Stimulated activated CD4-positive, alpha-beta T cell treated with anti-CD3 and anti-CD28 coated beads, Interleukin-12 subunit alpha, Interleukin-12 subunit beta, amount 100 ng/mL, for 4 hours (primary cell): Measurements from ENCODE around the gene NRG4.
"Not testable (repeated sequence)": the region's sequence is repeated elsewhere in the genome, so short reads cannot be mapped to it uniquely, and the experiment has no call there.

Experiments used
- DNase-seq: peaks from one replicate; pipeline ENCODE4 v3.0.0-alpha.2; 2020

The NRG4 gene

DNA sequence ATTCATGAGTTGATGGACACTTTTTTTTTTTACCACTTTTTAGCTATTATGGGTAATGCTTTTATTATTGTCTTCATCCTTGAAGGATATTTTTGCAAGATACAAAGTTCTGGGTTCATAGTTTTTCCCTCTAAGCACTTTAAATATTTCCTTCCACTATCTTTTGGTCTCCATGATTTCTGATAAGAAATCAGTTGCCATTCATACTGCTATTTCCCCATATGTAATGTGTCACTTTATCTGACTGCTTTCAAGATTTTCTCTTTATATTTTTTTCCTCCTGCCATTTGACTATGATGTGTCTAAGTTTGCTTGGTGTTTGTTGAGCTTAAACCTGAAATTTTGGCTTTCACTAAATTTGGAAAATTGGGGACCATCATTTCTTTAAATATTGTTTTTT lies 19.3 kb downstream of the NRG4 start:
- DNase-seq = no peak

DNA sequence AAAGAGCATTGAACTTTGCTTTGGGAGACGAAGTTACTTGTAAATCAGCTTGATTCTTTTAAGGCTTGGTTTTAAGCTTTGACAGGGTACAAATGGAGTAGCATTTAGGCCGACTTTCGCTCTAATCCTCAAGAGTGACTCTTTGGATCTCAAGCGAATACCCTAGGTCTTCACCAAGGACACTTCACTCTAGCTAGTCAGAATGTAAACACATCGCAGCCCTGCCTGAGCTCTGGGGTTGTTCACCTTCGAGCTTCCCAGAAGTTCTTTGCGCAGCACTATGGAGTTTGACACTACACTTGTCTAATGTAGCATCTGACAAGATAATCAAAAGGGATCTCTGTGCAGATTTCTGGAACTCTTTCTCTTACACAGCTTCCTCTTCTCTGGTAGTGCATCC lies 22.3 kb downstream of the NRG4 start:
- no peak for DNase-seq

DNA sequence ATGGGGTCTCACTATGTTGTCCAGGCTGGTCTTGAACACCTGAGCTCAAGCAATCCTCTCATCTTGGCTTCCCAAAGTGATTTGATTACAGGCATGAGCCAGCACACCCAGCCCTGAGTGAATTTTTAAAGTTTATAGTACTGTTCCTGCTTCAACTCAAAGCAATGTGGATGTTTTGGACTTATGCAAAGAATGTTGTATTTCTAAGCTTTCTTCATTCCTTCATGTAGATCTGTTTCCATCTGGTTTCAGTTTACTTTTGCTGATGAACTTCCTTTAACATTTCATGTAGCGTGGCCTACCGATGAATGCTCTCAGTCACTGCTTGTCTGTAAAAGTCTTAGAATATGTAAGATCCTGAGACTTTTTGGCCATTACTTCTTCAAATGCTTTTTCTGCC lies 23.2 kb downstream of the NRG4 start:
- DNase-seq = no peak

DNA sequence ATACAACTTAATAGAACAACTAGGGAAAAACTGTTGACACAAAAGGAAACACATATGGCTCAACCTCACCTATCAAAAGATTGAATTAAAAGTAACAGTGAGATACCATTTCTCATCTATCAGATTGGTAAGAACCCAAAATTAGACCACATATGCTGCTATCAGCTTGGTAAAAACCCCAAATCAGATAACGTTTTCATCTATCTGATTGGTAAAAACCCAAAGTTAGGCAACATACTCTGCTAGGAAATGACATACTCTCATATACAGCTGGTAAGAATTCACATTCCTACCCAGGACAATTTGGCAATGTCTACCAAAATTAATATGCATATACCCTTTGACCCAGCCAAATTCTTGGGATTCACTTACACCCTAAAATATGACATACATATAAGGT lies 26.3 kb downstream of the NRG4 start:
- DNase-seq = no peak

DNA sequence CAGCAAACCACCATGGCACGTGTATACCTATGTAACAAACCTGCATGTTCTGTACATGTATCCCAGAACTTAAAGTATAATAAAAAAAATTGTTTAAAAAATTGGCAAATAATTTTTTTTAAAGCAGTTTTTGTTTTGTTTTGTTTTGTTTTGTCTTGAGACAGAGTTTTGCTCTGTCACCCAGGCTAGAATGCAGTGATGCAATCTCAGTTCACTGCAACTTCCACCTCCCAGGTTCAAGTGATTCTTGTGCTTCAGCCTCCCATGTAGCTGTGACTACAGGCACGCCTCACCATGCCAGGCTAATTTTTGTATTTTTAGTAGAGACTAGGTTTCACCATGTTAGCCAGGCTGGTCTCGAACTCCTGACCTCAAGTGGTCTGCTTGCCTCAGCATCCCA lies 27.5 kb downstream of the NRG4 start:
- DNase-seq = not testable (repeated sequence)

DNA sequence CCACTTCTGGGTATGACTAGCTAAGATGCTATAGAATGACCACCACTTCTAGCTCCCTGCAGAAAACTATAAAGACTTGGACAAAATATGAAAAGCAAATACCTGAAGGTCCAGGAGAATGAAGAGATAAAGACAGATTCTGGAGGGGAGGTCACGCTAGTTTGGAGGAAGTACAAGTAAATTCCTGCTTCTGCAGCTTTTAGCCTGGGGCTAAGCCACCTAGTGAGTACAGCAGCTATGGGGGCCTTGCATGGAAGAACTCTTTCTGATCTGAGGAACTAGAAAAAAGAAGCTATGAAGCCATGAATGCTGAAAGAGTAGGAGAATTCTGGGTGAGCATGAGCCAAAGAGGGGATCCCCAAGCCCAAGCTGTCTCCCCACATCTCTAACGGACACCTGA lies 29.8 kb downstream of the NRG4 start:
- no peak for DNase-seq

DNA sequence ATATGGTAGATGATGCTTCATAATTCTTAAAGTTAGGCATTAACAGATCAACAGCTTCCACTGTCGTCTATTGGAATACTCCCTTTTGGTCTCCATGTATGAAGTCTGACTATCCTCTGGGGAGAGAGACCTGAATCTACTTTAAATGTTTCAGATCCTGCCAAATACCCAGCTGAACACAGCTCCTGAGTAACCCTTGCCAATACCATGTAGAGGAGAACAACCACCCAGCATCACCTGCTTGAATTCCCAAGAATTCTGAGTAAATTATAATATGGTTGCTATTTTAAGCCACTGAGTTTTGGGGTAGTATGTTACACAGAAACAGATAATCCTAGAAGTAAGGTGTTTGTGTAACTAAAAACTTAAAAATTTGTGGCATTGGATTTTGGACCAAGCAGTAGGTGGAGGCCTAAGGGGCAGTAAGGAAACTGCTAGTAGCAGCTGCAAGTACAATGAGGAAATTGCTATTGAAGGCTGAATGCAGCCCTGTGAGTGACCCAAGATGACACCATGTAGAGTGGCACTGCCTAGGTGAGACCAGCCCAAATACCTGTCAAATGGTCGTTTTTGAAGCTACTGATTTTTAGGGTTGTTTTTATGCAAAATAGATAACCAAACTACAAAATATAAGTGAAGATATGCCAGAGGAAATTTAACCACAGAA lies 30.9 kb downstream of the NRG4 start:
- DNase-seq = no peak

DNA sequence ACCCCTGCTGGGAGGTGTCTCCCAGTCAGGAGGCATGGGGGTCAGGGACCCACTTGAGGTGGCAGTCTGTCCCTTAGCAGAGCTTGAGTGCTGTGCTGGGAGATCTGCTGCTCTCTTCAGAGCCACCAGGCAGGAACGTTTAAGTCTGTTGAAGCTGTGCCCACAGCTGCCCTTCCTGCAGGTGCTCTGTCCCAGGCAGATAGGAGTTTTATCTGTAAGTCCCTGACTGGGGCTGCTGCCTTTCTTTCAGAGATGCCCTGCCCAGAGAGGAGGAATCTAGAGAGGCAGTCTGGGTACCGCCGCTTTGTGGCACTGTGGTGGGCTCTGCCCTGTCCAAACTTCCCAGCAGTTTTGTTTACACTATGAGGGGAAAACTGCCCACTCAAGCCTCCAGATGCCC lies 35.5 kb downstream of the NRG4 start:
- DNase-seq = not testable (repeated sequence)

DNA sequence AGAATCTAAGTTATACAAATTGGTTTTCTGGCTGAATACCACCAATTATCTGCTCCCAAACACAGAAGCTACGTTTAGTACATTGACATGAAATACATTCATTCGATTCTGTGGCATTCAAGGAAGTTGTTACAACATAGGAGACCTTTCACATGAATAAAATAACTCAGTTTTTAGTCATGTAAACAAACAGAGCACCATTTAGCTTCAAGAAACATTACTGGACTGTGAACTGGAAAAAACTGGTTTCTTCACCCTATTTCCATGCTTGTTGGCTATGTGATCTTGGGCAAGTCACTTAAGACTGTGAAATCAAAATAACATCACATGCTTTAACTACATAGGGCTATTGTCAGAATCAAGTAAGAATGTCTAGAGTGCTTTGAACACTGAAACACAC lies 46.2 kb downstream of the NRG4 start:
- no peak for DNase-seq

DNA sequence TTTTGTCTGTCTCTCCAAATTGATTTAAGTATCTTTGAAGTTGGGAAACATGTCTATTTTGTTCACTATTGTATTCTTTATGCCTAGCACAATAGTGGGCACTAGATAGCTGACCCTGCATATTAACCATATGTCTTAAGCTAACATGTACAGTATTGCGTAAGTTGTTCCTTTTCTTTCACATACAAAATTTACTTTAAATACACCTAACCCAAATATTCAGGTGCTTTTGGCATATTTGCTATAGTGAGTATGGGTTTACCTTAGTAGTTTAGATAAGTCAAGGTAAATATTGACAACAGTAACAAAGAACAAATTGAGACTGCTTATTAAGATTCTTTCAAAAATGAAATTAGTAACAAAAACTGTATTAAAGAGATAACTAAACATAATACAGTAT lies 50.9 kb downstream of the NRG4 start:
- DNase-seq = no peak

DNA sequence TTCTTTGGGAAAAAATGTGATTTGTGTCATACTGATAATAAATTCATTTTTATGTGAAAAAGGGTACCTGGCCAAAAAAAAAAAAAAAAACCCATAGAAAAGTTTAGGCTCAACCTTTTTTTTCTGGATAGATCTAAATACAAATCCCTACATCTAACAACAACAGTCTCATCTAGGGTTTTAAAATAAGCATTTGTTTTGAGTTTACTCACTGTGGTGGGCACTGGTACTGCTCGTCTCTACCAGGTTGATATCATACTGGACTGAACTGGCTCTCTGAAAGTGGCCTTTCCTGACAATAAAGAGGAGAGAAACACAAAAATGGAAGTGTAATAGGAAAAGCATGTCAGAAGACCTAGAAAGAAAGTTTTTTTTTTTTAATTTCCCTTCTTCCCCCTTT lies 56.5 kb downstream of the NRG4 start:
- DNase-seq = no peak

DNA sequence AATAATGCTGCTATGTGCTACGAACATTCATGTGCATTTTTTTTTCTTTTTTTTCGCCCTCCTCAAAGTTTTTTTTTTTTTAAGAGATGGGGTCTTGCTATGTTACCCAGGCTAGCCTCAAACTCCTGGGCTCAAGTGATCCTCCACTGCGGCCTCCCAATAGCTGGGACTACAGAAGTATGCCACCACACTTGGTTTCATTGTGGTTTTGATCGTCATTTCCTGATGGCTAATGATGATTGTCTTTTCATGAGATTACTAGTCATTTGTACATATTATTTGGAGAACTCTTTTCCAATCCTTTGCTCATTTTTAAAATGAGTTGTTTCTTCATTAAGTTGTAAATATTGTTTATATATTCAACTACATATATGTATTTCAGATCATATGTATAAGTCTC lies 59.7 kb downstream of the NRG4 start:
- no peak for DNase-seq

DNA sequence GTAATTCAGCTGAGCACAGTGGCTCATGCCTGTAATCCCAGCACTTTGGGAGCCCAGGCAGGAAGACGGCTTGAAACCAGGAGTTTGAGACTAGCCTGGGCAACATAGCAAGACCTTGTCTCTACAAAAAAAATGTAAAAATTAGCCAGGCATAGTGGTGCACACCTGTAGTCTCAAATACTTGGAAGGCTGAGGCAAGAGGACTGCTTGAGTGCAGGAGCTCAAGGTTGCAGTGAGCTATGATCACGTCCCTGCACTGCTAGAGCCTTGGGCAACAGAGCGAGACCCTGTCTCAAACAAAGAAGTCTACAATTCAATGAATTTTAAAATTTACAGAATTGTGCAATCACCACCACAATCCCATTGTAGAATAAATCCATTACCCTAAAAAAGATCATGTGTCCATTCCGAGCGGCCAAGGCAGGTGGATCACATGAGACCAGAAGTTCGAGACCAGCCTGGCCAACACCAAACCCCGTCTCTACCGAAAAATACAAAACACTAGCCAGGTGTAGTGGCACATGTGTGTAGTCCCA lies 63.4 kb downstream of the NRG4 start:
- DNase-seq = no peak

DNA sequence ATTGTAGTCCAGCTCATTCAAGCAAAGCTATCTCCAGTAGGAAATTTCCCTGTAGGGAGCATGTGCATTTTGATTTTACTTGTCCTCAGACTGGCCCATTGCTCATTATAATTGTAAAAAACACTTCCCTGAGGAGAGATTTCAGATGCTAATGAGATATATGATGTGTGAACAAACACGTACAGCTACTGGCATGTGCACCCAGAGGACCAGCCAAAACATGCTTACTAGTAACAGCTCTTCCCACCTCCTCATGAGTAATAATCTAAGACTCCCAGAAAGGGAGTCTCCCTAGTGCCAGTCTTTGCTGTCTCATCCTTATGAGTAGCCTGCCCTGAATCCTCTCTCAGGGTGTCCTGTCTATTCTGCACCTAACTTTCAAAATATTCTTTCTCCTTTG lies 65.1 kb downstream of the NRG4 start:
- DNase-seq = no peak

DNA sequence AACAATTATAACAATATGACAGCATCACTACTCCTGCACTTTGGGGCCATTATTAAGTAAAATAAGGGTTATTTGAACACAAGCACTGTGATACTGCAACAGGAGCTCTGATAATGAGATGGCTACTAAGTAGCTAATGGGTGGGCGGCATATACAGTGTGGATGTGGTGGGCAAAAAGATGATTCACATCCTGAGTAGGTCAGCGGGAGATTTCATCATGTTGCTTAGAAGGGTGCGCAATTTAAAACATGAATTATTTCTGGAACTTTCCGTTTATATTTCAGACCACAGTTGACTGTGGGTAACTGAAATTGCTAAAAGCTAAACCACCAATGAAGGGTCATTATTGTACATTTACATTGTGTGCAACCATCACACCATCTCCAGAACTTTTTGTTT lies 66.3 kb downstream of the NRG4 start:
- no peak for DNase-seq

DNA sequence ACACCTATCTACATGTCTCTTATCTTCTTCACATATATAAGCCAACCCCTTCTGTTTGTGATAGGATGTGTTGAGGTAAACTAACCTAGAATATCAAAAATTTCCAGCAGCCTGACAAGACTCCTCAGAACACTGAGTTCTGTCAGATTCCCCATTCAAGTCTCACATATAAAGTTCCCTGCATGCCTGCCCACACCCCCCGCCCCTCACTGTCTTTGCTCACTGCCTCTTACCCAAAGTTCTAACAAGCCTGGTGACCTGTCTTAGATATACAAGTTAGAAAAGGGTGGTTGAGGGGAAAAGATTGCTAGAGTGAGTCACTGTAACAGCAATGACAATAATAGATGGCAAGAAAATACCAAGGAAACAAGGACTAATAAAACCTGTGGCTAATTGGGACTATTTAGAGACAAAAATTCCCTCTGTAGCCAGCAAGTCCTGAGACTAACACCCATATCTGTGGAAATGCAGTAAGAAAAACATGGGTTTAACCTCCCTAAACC lies 68.5 kb downstream of the NRG4 start:
- no peak for DNase-seq

DNA sequence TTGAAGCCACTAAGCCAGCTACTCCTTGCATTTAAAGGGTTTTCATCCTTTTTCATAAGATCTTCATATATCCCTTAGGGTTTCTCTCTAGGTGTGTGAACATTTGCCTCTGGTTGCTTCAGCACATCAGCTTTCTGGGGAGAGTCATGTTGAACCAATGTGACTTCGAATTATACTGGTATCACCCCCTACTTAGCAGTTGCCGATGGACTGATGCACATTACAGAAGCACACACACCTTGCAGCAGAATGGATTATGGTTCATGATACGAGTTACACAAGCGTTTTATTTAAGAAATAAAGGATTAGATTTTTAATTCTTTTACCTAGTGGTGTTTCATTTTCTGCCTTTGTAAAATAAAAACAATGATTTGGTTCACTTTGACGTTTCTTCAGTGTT lies 69.0 kb downstream of the NRG4 start:
- no peak for DNase-seq

DNA sequence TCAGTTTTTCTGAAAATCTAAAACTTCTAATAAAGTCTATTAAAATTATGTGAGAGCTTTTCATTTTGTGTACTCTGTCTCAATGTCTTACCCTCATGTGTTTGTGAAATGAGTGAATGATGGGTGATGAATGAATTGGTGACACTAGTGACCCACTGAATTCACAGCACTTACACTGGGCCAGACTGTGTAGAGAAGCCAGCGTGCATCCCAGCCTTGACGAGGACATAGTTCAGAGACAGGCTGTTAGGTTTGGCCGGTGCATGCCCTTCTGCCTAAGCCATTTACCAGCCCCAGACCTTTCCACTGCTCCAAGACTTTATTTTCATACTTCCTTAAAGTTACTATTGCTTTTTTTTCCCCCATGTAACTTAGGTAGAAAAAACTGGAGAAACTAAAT lies 69.8 kb downstream of the NRG4 start:
- no peak for DNase-seq

DNA sequence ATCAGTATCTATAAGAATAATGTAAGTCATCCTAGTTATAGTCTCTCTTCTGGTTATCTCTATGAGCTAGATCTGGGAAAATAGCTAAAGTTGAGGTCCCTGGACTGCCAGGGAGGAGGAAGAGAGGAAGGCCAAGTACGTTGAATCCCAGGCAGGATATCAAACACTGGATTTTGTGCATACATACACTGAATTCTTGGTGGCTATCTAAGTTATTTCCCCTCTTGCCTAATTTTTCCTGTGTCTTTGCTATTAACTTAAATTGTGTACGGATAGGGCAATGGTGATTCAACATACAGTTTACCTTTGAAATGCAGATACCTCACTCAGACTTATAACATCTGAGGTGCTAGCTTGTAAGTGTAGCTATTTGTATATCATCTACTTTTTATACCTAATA lies 81.4 kb downstream of the NRG4 start:
- no peak for DNase-seq

DNA sequence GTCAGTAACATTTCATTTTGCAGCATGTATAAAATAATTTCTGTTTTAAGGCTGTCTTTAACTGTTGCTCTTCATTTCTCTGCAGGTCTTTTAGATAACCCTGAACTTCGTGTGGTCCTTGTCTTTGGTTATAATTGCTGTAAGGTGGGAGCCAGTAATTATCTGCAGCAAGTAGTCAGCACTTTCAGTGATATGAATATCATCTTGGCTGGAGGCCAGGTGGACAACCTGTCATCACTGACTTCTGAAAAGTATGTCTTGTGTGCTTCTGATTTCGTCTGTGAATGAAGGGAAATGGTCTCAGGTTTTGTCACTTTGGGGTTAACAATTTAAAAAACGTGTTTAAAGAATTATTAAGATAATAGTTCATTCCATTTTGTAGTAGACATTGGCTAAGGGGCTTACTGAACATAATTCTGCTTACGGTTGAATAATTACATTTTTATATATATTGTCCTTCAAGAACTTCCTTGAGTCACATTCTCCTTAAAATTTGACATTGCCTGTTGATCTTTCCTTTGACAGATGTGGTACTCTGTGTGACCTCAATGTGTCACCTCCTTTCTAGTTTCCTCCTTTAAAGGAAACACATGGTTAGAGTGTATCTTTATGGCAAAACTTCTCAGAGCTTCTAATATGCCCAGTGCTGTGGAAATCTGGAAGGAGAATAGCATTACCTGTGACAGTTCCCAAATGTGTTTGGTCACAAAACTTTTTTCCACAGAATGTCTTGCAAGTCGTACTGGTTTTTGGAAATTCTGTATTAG lies 82.2 kb downstream of the NRG4 start:
- no peak for DNase-seq

DNA sequence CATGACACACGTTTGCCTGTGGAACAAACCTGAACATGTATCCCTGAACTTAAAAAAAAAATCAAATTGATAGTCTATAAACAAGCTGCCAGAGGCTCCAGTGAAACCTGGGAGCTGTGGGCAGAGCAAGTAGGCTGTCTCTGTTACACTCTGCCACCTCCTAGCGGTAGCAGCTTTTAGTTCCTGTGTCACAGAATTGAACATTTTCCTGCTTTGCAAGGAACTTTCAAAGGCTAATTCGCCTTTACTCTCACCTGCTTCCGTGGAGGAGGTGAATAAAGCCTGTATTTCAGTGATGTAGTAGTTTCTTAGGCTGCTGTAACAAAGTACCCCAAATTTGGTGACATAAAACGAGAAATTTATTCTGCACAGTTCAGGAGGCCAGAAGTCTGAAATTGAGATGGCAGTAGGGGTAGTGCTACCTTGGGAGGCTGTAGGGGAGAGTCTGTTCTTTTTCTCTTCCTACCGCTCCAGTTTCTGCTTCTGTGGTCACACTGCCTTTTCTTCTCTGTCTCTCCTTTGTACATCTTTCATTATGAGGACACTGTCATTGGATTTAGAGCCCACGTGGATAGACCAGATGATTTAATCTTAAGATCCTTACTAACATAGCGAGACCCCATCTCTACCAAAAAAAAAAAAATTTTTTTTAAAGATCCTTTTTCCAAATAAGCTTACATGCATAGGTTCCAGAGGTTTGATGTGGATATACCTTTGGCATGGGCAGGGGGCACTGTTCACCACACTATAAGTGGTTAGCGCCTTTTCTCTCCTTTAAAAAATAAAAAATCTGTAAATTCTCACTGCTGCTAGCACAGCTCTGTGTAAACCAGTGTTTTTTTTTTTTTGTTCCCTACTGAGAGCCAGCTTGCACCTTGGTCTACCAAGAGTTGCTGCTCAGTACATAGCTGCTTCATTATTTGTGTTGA lies 83.3 kb downstream of the NRG4 start:
- no peak for DNase-seq

DNA sequence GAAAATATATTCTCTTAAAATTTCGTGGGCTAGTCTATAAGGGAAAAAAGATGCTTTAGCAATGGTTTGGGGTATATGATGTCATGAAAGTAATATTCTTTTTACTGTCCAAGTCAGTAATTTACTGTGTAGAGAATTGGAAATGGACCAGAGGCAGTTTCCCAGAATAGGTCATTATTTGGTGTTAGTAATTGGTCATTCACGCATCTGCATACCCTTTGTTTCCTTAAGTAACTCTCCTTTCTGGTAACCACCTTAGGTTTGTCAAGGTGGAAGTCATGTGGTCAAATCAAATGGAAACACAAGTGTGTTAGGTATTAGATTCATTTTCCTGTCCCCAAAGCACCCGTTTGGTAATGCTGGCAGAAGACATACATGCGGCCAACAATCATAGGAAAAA lies 84.6 kb downstream of the NRG4 start:
- DNase-seq = no peak

DNA sequence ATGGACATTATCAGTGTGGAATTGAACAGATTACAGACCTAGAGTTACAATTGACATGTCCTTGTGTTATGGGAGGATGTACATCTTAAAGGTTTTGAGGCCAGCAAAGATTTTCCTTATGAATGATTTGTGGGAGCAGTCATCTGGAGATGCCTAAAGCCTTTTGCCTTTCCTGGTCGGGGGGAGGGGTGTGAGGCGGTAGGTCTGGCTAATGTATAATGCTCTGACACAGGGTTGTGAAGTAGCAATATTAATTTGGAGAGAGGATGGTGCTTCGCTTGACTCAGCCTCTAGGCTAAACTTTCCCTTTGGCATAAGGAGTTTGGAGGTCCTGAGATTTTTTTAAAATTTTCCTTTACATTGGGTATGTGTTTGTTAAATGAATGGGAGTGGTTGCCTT lies 85.3 kb downstream of the NRG4 start:
- no peak for DNase-seq
